ENCODE data around the gene ABCA6. TPM values are rescaled to one million over a fixed set of nuclear protein-coding genes. Genes with fewer than 3 reads are reported as not detected.

ABCA6 gene
- total and polyA plus RNA-seq, 2 of the 13 experiments (the other 11 are each of a cell fraction or from before 2014, with no cell fraction given): 0.05 to 0.11 TPM

GRCh38 chr17:69047368-69048263 lies 94.1 kb downstream of the ABCA6 start (continued):
- TF ChIP-seq ZNF44 (CRISPR knock-in tag; IDR thresholded peaks at IDR 0.05): no peak; the same call in 1 of the 2 replicates
- TF ChIP-seq MBD4 (IDR thresholded peaks at IDR 0.05; ENCODE audit: borderline replicate concordance, low read length): peak; percentile 93
- peak; percentile 96 for TF ChIP-seq ZNF280D (CRISPR knock-in tag; IDR thresholded peaks at IDR 0.05)
- 0 out of 2 replicates have a peak, but pooled peaks have one; percentile 10 for TF ChIP-seq KDM1A (CRISPR knock-in tag; IDR thresholded peaks at IDR 0.05)
- no peak for TF ChIP-seq ZNF235 (CRISPR knock-in tag; IDR thresholded peaks at IDR 0.05; ENCODE audit: borderline replicate concordance)
- no peak for TF ChIP-seq CBX2 (IDR thresholded peaks at IDR 0.05; ENCODE audit: low read depth, low read length)
- TF ChIP-seq CBX2 (CRISPR knock-in tag; IDR thresholded peaks at IDR 0.05; ENCODE audit: low read depth): no peak
- no peak for TF ChIP-seq SRSF9 (IDR thresholded peaks at IDR 0.05; ENCODE audit: borderline replicate concordance, insufficient read depth, low read depth, low read length, poor library complexity, severe bottlenecking)
- no peak for TF ChIP-seq CREB3 (CRISPR knock-in tag; IDR thresholded peaks at IDR 0.05)
- no peak for TF ChIP-seq BATF2 (CRISPR knock-in tag; IDR thresholded peaks at IDR 0.05)
- TF ChIP-seq SMARCE1 (IDR thresholded peaks at IDR 0.05; ENCODE audit: borderline replicate concordance): no peak
- TF ChIP-seq MTF2 (CRISPR knock-in tag; IDR thresholded peaks at IDR 0.05; ENCODE audit: borderline replicate concordance): no peak
- TF ChIP-seq ZNF577 (CRISPR knock-in tag; IDR thresholded peaks at IDR 0.05; ENCODE audit: borderline replicate concordance, low read depth): no peak
- no peak for TF ChIP-seq ZNF616 (CRISPR knock-in tag; IDR thresholded peaks at IDR 0.05; ENCODE audit: low read depth)
- TF ChIP-seq E2F1 (CRISPR knock-in tag; IDR thresholded peaks at IDR 0.05): peak; percentile 45; the same call in 1 of the 2 replicates
- no peak for TF ChIP-seq HNRNPLL (IDR thresholded peaks at IDR 0.05; ENCODE audit: low read depth, low read length, poor library complexity, severe bottlenecking)
- no peak for TF ChIP-seq ZNF839 (CRISPR knock-in tag; IDR thresholded peaks at IDR 0.05; ENCODE audit: borderline replicate concordance)
- TF ChIP-seq NFATC3 (CRISPR knock-in tag; IDR thresholded peaks at IDR 0.05): no peak
- no peak for TF ChIP-seq PREB (CRISPR knock-in tag; IDR thresholded peaks at IDR 0.05)
- TF ChIP-seq ZNF317 (CRISPR knock-in tag; IDR thresholded peaks at IDR 0.05): 0 out of 2 replicates have a peak, but pooled peaks have one; percentile 85

All from HepG2 (cell line).